Glutamatergic neuron (in vitro differentiated cells): ENCODE results near the gene PTPN3. TPM values are rescaled to one million over a fixed set of nuclear protein-coding genes. Genes with fewer than 3 reads are reported as not detected.

Source experiments
- DNase-seq: peaks from one replicate; pipeline ENCODE4 v3.0.0; 2022
- H3K27ac Mint-ChIP-seq: one replicate; pipeline ENCODE4 v1.8.0; 2020; ENCODE audit warnings: mild to moderate bottlenecking, mixed read lengths, inconsistent platforms; ENCODE audit not compliant: unreplicated experiment
- H3K27me3 Mint-ChIP-seq: one replicate; pipeline ENCODE4 v1.8.0; 2020; ENCODE audit warnings: mild to moderate bottlenecking, moderate library complexity, mixed read lengths, inconsistent platforms; ENCODE audit not compliant: unreplicated experiment
- H3K36me3 Mint-ChIP-seq: one replicate; pipeline ENCODE4 v1.8.0; 2020; ENCODE audit warnings: mild to moderate bottlenecking, mixed read lengths, inconsistent platforms; ENCODE audit not compliant: unreplicated experiment
- H3K4me1 Mint-ChIP-seq: one replicate; pipeline ENCODE4 v1.8.0; 2020; ENCODE audit warnings: mild to moderate bottlenecking, low read depth, mixed read lengths, inconsistent platforms; ENCODE audit not compliant: unreplicated experiment
- H3K4me3 Mint-ChIP-seq: one replicate; pipeline ENCODE4 v1.8.0; 2020; ENCODE audit warnings: mild to moderate bottlenecking, mixed read lengths, inconsistent platforms; ENCODE audit not compliant: unreplicated experiment
- H3K9me3 Mint-ChIP-seq: one replicate; pipeline ENCODE4 v1.8.0; 2020; ENCODE audit warnings: mild to moderate bottlenecking, moderate library complexity, mixed read lengths, inconsistent platforms; ENCODE audit not compliant: unreplicated experiment
- total RNA-seq: library from RNA; stranded (reverse); fragmentation: NEBNext Ultra II Directional; extraction: Animal tissue kit (Norgen Biotek cat#: 25700); gene quantifications from one replicate; pipeline ENCODE4 v1.2.1, GENCODE V29; 2021; ENCODE audit not compliant: unreplicated experiment
- TF ChIP-seq, protein P1 (sequence below): fragments of 200-600 bp; sonication (generic); IDR thresholded peaks from one replicate; pipeline ENCODE4 v1.5.0; 2021; ENCODE audit not compliant: partially characterized antibody, unreplicated experiment

PTPN3 gene
- total RNA-seq, 1 donor from 2014 or later = 1.6 TPM

DNA sequence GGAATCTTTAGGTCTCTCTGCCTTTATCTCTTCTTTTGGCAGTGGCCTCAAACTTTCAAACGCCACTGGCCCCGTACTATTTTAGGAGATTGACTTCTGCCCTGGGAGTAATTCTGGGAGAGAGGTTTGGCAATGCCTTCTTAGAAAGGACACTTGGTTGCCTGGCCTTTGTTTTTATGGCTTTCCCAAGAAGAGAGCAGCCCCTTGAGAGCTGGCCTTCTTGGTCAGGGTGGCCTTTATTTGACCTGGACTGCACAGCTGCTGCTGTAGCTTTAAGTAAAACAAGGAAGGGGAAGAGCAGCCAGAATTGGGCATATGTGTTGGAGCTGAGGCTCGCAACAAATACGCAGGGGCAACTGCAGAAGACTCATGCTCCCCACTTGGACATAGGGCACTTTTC lies 60.8 kb downstream of the PTPN3 start:
- Mint-ChIP-seq H3K4me3 (peak overlapping the region; percentile 21), H3K4me1 (peaks cover 11% of the 10 kb centered on the region), H3K27me3 (no peaks in the 10 kb centered on the region), H3K27ac (peak overlapping the region; percentile 34), H3K36me3 (peaks cover 3% of the 10 kb centered on the region), H3K9me3 (no peaks in the 10 kb centered on the region)
- DNase-seq = no peak
- TF ChIP-seq, protein P1, sequence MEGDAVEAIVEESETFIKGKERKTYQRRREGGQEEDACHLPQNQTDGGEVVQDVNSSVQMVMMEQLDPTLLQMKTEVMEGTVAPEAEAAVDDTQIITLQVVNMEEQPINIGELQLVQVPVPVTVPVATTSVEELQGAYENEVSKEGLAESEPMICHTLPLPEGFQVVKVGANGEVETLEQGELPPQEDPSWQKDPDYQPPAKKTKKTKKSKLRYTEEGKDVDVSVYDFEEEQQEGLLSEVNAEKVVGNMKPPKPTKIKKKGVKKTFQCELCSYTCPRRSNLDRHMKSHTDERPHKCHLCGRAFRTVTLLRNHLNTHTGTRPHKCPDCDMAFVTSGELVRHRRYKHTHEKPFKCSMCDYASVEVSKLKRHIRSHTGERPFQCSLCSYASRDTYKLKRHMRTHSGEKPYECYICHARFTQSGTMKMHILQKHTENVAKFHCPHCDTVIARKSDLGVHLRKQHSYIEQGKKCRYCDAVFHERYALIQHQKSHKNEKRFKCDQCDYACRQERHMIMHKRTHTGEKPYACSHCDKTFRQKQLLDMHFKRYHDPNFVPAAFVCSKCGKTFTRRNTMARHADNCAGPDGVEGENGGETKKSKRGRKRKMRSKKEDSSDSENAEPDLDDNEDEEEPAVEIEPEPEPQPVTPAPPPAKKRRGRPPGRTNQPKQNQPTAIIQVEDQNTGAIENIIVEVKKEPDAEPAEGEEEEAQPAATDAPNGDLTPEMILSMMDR = no peak

DNA sequence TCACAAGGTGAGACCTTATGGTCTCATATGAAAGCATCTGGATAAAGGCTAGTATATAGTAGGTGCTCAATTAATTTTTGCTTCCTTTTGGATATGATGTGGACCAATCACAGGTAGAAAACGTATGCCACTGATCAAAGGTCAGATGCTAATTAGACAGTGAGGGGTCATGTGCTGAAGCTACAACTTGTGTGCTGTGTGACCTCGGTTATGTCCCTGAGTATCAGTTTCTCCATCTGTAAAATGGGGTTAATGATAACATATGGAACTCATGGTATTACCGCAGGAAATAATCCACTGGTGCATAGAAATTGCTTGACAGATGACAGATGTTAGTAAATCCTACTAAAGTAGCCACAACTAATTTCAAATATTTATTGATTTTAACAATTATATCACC lies 62.0 kb downstream of the PTPN3 start:
- no peaks in the 10 kb centered on the region for H3K27me3 Mint-ChIP-seq
- H3K9me3 Mint-ChIP-seq = no peaks in the 10 kb centered on the region
- H3K36me3 Mint-ChIP-seq = peaks cover 5% of the 10 kb centered on the region
- H3K27ac Mint-ChIP-seq = no peak overlapping the region
- H3K4me3 Mint-ChIP-seq = no peak overlapping the region
- peaks cover 12% of the 10 kb centered on the region for H3K4me1 Mint-ChIP-seq
- TF ChIP-seq, protein P1 = no peak
- DNase-seq = no peak

- Mint-ChIP-seq H3K9me3 (no peaks in the 10 kb centered on the region), H3K36me3 (peaks cover 5% of the 10 kb centered on the region), H3K27me3 (no peaks in the 10 kb centered on the region), H3K4me3 (no peak overlapping the region), H3K27ac (no peak overlapping the region), H3K4me1 (peaks cover 12% of the 10 kb centered on the region)
- TF ChIP-seq, protein P1 = no peak
- DNase-seq = no peak
These were observed 64.6 kb downstream of the PTPN3 start for GRCh38 chr9:109433476-109433875.

DNA sequence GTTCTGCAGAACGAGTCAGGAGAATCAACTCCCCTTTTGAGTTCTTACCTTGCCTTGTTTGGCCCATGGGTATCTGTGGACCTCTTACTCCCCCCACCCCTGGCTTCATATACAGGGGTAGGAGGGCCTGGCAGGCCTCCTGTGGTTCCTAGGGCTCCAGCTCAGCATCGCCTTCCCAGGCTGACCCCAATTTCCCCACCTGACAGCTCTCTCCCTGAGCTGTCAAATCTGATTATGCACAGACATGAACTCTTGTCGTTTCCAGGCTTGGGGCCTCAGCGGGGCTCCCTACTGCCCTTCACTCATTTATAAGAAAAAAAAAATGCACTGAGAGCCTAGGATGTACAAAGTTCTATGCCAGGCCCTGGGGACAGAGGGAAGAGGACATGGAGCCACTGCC lies 67.9 kb downstream of the PTPN3 start:
- Mint-ChIP-seq H3K27me3 (no peaks in the 10 kb centered on the region), H3K9me3 (no peaks in the 10 kb centered on the region), H3K36me3 (peaks cover 5% of the 10 kb centered on the region), H3K4me1 (peaks cover 7% of the 10 kb centered on the region), H3K27ac (no peak overlapping the region), H3K4me3 (no peak overlapping the region)
- DNase-seq = no peak
- TF ChIP-seq, protein P1 = no peak

- Mint-ChIP-seq H3K9me3 (no peaks in the 10 kb centered on the region), H3K27me3 (no peaks in the 10 kb centered on the region), H3K4me1 (peaks cover 7% of the 10 kb centered on the region), H3K36me3 (peaks cover 5% of the 10 kb centered on the region), H3K4me3 (no peak overlapping the region), H3K27ac (no peak overlapping the region)
- TF ChIP-seq, protein P1 = no peak
- no peak for DNase-seq
These were observed 69.3 kb downstream of the PTPN3 start for GRCh38 chr9:109428854-109429253.
